Skin of body (tissue), 2 donors: ENCODE measurements around the gene ADAMTSL1. TPM values are rescaled to one million over a fixed set of nuclear protein-coding genes. Genes with fewer than 3 reads are reported as not detected.

Experiments
- DNase-seq: peaks from one replicate; lab custom pipeline; 2025; lab: John Stamatoyannopoulos, UW
- total RNA-seq: library from RNA; depleted of rRNA; stranded (reverse); fragments of >200 nt; gene quantifications from one replicate; pipeline ENCODE4 v1.2.3, GENCODE V29; 2014

Gene ADAMTSL1
- total RNA-seq, 1 donor from 2014 or later = 37.1 TPM

DNA sequence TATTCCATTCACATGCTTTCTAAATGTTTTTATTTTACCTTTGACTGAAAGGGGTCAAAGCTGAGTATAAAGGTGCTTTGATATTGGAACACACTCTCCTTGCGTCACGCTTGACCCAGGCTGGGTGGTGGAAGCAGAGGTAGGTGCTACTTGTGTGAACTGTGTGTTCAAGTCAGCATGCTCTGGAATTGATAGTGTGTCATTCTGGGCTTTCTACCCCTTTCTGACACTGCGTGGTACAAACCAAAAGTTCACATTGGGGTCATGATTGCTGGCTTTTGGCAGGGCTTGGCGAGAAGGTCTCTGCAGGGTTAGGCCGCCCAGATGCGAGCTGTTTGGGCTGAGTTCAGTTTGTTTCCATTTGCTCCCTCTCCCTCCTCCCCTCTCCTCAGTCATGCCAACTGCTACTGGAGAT is 131.8 kb downstream of the ADAMTSL1 start:
- peak; percentile 62 for DNase-seq

DNA sequence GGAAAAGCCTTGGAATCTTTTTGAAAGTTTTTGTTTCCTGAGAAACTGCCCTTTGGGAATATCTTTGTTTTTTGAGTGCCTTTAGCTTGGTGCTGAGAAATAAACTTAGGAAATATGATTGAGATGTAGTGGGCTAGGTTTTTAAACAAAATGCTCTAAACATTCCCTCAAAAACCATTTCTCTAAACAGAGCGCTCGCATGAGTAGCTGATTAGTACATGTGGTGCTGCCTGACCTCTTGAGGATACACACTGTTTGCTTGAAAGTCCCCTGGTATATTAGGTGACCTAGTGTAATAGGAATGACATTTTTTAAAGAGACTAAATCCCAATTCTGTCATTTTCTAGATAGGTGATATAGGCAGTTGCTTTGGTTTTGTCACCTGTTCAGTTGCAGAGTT is 132.3 kb downstream of the ADAMTSL1 start:
- DNase-seq = no peak

DNA sequence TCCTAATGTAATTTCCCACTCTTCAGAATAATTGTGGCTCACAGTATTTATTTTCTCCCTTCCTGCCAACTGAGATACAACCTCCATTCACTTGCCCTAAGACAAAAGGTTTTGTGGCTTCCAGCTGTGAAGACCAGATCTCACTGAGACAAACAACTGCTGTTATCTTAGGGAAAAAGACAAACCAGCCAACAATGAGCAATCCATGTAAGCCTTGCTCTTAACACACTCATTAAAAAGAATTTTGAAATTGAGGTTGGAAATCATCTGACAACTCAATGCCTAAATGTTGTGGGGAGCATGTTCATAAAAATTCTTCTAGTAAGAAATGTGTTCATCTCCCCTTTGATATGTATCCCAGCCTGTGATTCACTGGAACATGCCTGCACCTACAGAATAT is 132.9 kb downstream of the ADAMTSL1 start:
- DNase-seq = peak; percentile 18

DNA sequence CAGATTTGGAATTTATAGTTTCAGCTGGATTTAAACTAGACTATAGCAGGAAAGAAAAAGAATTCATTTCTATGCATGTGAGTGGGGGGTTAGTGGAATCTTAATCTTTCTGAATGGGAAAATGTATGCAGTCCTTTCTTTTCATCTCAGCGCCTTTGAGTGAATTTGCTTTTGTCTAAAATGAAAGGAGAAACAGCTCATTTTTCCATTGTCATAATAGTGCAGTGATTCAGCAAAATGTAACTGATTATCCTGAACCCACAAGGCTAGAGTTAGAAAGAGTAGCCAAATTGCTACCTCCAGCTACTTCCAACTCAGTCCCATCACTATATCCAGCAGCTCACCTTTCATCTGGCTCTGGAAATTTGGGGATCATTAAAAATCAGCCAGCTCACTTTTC is 134.4 kb downstream of the ADAMTSL1 start:
- DNase-seq = no peak

DNA sequence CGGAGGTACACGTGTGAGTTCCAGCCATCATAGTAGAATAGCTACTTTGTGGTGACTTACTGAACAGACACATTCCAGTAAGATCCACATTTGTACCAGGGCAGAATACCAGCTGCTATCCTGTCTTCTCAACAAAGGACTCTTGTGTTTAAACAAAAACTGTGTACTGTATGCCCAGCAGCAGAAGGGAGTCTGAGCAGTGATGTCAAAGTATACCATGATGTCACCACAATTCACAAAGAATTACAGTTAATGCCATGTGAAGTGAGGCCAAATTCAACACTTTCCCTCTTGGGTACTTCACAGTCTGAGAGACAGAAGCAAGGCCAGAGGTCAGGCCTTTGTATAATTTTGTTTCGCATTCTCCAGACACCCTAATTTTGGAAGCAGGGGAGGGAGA is 137.0 kb downstream of the ADAMTSL1 start:
- peak; percentile 68 for DNase-seq

DNA sequence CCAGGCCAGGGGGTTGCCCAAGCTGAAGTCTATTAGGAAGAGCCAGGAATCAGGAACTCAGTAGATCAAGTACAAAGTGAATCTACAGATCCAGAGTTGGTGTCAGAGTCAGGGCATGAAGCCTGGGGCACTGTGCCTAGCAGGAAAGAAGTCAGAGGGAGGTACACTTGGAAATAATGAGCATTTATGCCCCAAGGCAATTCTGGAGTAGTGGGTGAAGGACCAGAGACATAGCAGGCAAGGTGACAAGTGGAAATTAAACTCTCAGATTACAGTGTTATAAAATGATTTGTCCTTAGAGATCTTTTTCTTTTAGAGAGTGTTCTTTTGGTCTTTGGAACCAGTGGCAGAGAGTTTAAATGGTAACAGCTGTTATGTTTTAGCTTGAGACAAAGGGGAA is 138.0 kb downstream of the ADAMTSL1 start:
- DNase-seq = no peak

DNA sequence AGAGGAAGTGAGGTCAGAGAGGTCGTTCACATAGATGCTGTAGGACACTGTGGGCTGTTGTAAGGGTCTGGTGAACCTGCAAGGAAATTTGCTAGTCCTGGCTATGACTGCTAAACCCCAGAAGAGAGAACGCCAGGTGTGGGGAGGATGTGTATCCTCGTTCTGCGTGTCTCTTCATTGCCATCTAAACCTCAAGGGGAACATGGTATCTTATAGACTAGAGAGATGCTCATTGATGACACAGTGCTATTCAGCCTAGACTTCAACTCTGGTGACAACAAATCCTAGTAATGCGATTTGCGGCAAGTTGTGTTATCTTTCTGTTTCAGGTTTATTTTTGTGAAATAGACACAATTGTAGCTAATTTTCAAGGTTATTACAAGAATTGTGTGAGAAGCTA is 140.2 kb downstream of the ADAMTSL1 start:
- DNase-seq = no peak

DNA sequence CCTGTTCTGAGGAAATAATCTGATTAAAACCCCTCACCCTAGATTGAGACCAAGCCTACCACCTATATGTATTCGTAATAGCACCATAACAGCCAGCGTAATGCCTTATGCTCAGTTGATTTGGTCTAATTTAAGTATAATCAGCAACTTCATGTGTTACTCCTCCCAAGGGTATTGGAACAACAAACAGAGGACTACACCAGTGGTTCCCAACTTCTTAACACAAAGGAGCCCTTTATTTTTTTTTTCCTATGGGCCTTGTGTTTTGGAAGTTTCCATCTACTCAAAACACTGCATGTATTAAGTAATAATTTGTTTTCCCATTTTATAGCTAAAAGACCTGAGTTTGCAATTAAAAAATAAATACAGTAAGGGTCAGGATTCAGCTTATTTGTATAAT is 140.7 kb downstream of the ADAMTSL1 start:
- DNase-seq = no peak

DNA sequence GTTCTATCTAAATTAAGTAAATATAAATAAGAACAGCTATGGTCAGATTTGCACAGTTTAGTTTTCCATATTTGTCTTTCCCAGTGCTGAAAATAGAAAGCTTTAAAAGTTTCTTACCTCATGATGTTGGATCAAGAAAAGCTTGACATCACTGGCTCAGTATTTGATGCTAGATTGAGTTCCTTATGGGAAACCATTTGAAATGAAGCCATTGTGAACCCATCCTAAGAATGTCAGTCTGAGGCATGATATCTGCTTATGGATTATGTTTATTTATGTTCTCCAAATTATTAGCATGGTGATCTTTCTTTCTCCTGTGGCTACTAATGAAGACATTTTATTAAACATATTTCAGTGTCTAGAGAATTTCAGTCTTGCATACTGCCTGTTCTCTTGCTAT is 143.0 kb downstream of the ADAMTSL1 start:
- peak; percentile 59 for DNase-seq

DNA sequence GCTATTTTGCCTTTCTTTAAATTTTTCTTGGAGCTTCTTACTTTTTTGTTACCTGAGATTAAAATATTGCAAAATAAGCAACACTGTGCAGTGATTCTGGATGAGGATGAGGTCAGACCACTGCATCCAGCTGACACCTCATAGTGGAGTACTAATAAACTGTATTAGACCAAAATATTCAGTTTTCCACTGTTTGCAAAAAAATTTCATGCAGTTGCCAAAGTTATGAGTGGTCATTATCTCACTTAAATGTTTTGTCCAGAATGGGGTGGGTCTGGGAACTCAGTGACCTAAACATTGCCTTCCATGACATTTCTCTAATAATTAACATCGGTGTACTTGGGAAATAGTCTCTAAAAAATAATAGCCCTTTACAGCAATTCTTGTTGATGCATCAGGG is 143.8 kb downstream of the ADAMTSL1 start:
- DNase-seq = no peak

DNA sequence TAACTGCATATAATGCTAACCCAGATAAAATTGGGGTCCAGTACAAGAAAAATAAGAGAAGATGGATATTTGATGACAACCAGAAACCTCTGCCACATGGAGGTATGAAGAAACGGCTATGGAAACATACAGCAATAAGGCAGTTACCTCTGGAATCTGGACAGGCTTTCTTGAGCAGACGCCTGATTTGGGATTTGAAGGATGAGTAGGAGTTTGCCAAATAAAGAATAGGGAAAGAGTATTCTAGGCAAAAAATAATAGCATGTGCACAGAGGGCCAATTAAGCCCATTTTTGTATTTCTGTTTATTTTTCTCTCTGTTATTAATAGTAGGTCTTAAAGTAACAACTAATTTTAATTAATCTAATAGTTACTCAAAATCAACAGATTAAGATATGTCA is 144.9 kb downstream of the ADAMTSL1 start:
- no peak for DNase-seq

DNA sequence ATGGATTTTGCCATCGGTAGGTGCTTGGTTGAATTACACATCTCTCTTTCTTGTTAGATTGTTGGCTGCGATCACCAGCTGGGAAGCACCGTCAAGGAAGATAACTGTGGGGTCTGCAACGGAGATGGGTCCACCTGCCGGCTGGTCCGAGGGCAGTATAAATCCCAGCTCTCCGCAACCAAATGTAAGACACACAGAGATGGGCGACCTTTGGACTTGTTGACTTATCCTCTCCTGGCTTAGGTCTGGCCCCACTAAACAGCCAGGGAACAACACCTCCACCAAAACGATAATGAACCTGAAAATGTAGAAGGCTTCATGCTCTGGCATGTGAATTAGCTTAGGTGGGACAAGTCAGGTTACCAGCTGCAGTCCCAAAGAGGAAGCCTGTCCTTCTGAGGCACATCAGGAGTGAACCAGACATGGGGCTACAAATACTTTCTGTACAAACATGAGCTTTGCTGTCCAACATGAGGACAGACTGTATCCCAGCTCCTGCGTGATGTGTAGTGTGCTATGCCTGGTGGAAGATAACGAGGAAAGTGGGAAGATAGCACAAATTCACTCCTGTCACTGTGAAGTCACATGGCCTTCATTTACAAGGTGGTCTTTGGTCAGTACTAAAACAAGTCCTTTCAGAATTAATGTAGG is 148.4 kb downstream of the ADAMTSL1 start:
- DNase-seq = no peak

DNA sequence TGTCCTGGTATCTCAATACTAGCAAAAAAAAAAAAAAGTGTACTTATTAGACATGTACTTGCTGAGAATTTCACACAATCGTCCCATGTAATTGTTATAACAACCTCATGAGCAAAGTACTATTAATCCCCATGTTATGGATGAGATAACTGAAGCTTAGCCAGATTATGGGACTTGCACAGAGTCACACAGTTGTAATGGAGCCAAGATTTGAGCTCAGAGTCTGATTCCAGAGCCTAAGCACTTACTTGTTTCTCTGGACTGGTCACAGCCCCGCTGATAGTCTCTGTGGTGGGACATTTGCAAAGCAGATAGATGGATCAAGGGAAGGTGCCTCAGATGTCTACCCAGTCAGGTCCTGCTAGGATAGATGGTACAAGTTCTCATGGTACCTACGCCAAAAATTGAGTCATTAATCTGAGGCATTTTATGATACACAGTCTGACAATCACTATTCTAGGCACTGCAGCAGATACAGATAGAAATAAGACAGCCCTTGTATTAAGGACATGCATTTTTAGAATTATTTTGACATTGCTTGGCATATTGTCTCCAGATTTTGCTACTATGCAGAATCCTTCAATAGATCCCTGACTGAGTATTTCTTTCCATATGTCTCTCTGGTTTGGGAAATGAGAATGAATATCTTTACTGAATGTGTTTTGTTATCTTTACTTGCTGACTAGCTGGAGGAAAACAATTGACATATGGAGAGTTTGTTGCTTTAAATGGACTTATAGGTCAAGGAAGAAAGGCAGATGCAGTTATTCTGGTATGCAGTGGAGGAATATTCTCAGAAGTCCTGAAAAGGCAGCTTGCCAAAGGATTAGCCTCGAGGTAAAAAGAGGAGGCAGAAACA is 149.5 kb downstream of the ADAMTSL1 start:
- peak; percentile 77 for DNase-seq

DNA sequence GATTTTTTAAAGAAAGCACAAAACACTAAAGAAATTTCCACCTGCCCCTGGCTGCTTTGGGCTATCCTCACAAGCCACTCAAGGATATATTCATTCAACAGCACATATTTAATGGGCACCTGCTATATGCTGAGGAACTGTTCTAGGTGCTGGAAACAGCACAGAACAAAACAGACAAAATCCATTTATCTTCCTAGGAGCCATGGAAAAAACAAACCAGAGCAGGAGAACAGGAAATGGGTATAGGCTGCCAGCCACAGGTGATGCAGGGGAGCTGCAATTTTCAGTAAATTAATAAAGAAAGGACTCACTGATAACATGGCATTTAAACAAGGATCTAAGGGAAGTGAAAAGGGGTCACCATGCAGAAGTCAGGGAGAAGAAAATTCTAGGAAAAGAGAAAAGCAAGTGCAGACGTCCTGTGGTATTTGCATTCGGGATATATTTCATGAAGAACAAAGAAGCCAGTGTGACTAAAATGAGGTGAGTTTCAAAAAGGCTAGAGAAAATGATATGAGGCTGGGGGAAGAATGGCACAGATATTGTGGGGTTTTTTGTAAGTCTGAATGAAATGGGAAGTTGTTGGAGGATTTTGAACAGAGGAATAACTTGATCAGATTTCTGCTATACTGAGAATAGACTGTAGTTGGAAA is 152.2 kb downstream of the ADAMTSL1 start:
- DNase-seq = no peak

DNA sequence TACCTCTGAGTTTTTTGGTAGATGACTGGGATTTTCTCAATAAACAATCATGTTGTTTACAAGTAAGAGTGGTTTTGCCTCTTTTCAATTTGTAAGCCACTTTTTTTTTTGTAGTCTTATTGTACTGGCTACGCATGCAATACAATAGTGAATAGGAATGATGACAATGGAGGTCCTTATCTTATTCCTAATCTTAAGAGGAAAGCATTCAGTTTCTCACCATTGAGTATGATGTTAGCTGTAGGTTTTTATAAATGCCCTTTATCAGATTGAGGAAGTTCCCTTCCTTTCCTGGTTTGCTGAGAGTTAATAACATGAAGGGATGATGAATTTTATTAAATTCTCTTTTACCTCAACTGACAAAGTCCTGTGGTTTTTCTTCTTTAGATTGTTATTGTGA is 155.2 kb downstream of the ADAMTSL1 start:
- DNase-seq = no peak

DNA sequence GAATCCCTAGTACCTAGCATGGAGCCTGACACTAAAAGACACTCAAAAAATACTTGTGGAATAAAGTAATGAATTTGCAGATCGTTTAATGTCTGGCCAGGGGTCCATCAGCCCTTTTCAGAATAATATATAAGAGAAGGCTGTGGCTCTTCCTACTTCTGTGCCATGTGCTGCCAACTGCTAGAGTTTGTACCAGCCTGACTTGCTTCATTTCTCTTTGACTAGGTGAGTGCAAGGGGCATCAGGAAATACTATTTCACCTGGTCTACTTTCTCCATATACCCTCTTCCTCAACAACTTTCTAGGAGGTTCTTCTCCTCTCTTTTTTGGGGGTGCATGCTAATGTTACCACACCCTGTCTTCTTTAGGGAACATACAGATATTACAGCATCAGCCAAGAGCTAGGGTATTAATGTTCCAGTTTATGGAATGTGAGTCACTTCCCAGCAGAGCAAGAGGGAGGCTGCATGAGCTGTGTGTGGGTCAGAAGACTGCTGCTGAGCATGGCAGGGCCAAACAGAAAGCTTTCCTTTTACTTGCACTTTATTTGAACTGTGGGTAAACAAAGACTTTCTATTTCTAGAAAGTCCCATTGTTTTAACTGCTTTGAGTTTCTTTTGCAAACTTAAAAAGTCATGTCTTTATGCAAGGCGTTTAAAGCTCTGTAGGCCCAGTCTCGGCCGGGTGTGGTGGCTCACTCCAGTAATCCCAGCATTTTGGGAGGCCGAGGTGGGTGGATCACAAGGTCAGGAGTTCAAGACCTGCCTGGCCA is 158.9 kb downstream of the ADAMTSL1 start:
- no peak for DNase-seq

DNA sequence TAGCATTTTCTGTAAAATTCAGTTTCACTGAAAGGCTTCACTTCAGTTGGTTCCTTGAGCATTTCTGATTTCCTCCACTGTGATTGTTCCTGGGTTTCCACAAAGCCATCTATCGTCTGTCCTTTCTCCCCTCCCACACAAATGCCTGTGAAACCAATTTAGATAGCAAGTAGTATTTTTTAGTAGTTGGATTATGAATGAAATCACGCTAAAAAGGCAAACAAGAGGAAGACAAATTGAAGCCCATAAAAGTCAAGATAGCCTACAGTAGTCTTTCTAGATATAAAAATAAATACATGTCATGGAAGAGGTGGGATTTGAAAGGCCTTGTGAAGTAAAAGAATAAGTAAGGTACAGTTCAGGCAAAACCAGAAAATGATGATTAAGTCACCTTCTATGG is 162.8 kb downstream of the ADAMTSL1 start:
- DNase-seq = no peak

DNA sequence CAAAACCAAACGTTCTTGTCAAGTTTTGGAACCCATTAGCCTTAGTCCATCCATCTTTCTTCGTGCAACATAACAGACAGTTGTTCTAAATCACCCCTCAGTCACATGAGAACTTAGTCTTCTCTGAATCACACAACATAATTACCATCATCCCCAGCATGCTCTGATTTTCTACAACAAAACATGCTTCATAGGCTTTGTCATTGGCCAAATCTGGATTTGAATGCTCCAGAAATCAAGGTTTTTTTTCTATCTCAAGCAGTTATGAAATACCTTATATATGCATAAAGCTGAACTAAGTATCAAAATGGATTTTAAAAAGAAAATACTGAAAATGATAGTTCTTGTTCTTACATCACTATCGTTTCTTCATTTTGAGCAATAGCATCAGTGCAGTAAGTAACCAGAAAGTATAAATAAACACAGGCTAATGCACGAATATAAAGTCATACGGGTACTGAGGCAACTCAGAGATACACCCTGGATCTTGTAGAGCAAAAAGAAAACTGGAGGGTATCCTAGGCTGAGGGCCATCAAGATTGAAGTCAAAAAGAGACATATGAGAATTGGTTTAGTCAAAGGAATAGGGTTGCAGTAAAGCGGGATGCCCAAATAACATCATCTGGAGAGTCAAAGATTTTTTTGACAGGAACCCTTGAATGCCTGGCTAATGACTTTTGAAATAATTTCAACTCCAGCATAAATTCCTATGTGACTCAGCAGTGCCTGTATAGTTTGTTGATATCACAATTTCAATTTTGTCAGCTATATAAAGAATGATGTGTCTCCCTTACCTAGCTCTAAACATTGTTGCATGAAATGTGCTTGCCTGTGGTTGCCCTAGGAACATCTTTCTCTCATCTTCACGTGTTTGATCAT is 164.7 kb downstream of the ADAMTSL1 start:
- no peak for DNase-seq

DNA sequence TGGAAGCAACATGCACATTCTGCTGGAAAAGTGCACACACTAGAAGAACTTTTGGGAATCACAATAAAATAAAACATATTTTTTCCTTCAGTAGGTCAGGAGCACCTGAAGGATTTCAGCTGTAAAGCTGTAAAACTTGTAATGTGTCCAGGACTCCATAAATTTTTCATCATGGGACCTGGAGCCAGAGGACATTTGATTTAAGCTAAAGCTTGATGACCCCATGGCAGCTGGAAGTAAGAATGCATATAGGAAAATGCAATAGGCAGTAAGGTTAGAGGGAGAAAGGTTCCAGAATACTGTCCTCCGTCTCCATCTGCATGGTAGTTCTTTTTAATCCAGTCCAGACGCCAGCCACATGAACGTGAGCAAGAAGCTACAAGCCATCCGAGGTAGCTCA is 166.0 kb downstream of the ADAMTSL1 start:
- DNase-seq = peak; percentile 34

DNA sequence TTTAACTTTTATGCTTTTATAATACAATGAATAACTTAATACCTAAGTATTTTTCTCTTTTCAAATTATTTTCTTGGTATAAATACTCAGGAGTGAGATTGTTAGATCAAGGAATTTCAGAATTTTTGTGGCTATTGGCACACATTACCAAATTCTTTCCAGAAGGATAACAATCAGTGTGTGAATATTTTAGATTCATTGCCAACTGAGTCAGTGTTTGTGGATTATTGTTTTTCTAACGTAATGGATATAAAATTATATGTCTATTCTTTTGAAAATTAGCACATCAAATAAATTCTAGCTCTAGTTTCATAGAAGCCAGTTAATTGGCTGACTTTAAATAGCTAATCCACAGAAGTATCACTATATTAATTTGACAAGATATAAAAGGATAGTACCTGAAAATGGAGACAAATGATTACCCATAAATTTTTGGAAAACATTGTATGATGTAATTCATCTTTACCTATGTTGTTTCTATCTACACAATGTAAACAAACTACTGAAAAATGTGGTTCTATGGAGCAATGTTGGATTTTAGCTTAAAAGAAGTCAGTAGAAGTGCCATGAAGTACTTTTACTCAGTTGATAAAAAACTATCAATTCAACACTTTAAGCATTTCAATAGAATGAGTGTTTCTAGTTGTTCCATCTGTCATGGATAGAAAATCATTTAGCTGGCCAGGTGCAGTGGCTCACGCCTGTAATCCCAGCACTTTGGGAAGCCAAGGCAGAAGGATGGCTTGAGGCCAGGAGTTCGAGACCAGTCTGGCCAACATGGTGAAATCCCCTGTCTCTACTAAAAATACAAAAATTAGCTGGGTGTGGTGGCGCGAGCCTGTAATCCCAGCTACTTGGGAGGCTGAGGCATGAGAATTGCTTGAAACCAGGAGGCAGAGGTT is 185.1 kb downstream of the ADAMTSL1 start:
- DNase-seq = no peak
